HL-60 (cell line): ENCODE data around the gene AAMP.
"Not testable (repeated sequence)": the region's sequence is repeated elsewhere in the genome, so short reads cannot be mapped to it uniquely, and the experiment has no call there.

Source experiments
- DNase-seq, 2 experiments: peaks; one replicate each; pipeline ENCODE4 v3.0.0-alpha.2; 2010 to 2020; ENCODE audit warnings: low read depth in 1 of 2, low spot score in 1 of 2
- H3K27ac ChIP-seq: fragments of 250-450 bp; sonication (Bioruptor Pico); replicated peaks from 2 replicates; pipeline ENCODE4 v1.5.1; 2020; ENCODE audit warnings: mild to moderate bottlenecking, moderate library complexity
- H3K27me3 ChIP-seq: fragments of 250-450 bp; sonication (Bioruptor Pico); 2 replicates; pipeline ENCODE4 v1.5.1; 2021; ENCODE audit warnings: mild to moderate bottlenecking, moderate library complexity; ENCODE audit not compliant: insufficient read depth, poor library complexity, severe bottlenecking
- H3K4me3 ChIP-seq: replicated peaks from 2 replicates; pipeline ENCODE4 v1.5.1; 2011; ENCODE audit warnings: mild to moderate bottlenecking, control low read depth, low read length; ENCODE audit not compliant: insufficient read depth
- CTCF ChIP-seq: IDR thresholded peaks from one replicate; pipeline ENCODE4 v1.5.1; 2011; ENCODE audit warnings: low read length, control low read depth, inconsistent platforms; ENCODE audit not compliant: insufficient read depth
- GABPA ChIP-seq: IDR thresholded peaks from 2 replicates; pipeline ENCODE4 v1.6.1; 2012; ENCODE audit warnings: low read depth
- POLR2AphosphoS5 ChIP-seq: IDR thresholded peaks from 2 replicates; pipeline ENCODE4 v1.6.1; 2012; ENCODE audit warnings: low read depth
- SPI1 ChIP-seq: IDR thresholded peaks from 2 replicates; pipeline ENCODE4 v1.6.1; 2012; ENCODE audit warnings: low read depth, mild to moderate bottlenecking, borderline replicate concordance
- TF ChIP-seq, protein P1 (sequence below): IDR thresholded peaks from 2 replicates; pipeline ENCODE4 v1.6.1; 2012; ENCODE audit warnings: low read depth; ENCODE audit not compliant: insufficient replicate concordance

Gene AAMP

GRCh38 chr2:218275371-218276072, 5.6 kb upstream of the AAMP start:
- H3K27ac ChIP-seq = no peak overlapping the region; the same call in 1 of the 2 replicates
- TF ChIP-seq GABPA (no peak), POLR2AphosphoS5 (no peak), CTCF (no peak), SPI1 (no peak)
- TF ChIP-seq, protein P1, sequence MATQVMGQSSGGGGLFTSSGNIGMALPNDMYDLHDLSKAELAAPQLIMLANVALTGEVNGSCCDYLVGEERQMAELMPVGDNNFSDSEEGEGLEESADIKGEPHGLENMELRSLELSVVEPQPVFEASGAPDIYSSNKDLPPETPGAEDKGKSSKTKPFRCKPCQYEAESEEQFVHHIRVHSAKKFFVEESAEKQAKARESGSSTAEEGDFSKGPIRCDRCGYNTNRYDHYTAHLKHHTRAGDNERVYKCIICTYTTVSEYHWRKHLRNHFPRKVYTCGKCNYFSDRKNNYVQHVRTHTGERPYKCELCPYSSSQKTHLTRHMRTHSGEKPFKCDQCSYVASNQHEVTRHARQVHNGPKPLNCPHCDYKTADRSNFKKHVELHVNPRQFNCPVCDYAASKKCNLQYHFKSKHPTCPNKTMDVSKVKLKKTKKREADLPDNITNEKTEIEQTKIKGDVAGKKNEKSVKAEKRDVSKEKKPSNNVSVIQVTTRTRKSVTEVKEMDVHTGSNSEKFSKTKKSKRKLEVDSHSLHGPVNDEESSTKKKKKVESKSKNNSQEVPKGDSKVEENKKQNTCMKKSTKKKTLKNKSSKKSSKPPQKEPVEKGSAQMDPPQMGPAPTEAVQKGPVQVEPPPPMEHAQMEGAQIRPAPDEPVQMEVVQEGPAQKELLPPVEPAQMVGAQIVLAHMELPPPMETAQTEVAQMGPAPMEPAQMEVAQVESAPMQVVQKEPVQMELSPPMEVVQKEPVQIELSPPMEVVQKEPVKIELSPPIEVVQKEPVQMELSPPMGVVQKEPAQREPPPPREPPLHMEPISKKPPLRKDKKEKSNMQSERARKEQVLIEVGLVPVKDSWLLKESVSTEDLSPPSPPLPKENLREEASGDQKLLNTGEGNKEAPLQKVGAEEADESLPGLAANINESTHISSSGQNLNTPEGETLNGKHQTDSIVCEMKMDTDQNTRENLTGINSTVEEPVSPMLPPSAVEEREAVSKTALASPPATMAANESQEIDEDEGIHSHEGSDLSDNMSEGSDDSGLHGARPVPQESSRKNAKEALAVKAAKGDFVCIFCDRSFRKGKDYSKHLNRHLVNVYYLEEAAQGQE = no peak
- DNase-seq = no peak
- no peaks in the 10 kb centered on the region for H3K27me3 ChIP-seq
- no peak overlapping the region for H3K4me3 ChIP-seq

GRCh38 chr2:218274586-218274985, 4.6 kb upstream of the AAMP start:
- no peak overlapping the region for H3K4me3 ChIP-seq
- no peak overlapping the region; the same call in 1 of the 2 replicates for H3K27ac ChIP-seq
- TF ChIP-seq, protein P1 = no peak
- no peak for TF ChIP-seq CTCF
- no peak for TF ChIP-seq POLR2AphosphoS5
- no peak for TF ChIP-seq GABPA
- no peak for TF ChIP-seq SPI1
- no peaks in the 10 kb centered on the region for H3K27me3 ChIP-seq
- no peak for DNase-seq

DNA sequence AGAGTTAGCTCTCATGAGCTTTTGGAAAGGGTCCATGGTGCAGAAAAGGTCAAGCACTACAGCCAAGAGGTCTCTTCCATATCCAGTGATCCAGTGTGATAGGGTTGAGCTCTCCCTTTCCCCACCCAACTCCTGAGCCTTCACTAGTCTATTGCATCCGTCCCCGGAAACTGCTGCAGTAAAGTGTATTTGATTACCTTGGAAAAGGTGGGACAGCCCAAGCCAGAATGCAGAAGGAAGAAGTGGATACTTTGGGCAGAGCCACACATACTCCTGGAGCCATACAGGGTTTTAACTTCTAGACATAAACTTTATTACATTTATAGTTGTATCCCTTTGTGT, 3.9 kb upstream of the AAMP start:
- TF ChIP-seq, protein P1 = no peak
- TF ChIP-seq CTCF = no peak
- no peak for TF ChIP-seq GABPA
- no peak for TF ChIP-seq SPI1
- no peak for TF ChIP-seq POLR2AphosphoS5
- Histone ChIP-seq H3K4me3 (no peak overlapping the region), H3K27me3 (no peaks in the 10 kb centered on the region), H3K27ac (no peak overlapping the region)
- no peak for DNase-seq

GRCh38 chr2:218273214-218273907, 3.4 kb upstream of the AAMP start:
- not testable (repeated sequence) for DNase-seq, H3K27ac ChIP-seq, H3K4me3 ChIP-seq, H3K27me3 ChIP-seq
